GM18520 (cell line): ENCODE results near the gene HOTAIR.

ENCODE experiments used
- ATAC-seq: cut with Tn5 transposase; IDR thresholded peaks from one replicate; pipeline ENCODE4 v1.9.1; 2021; ENCODE audit not compliant: unreplicated experiment

HOTAIR gene

GRCh38 chr12:53963005-53963404 is 11.7 kb downstream of the HOTAIR start:
- no peak for ATAC-seq

- ATAC-seq = no peak
Observed at GRCh38 chr12:53961025-53961761, 13.6 kb downstream of the HOTAIR start.

- no peak for ATAC-seq
Observed at GRCh38 chr12:53960187-53961024, 14.3 kb downstream of the HOTAIR start.

GRCh38 chr12:53959314-53959713 is 15.4 kb downstream of the HOTAIR start:
- no peak for ATAC-seq

GRCh38 chr12:53958128-53958527 is 16.6 kb downstream of the HOTAIR start:
- ATAC-seq = no peak

GRCh38 chr12:53956914-53957536 is 17.7 kb downstream of the HOTAIR start:
- no peak for ATAC-seq

GRCh38 chr12:53956251-53956887 is 18.4 kb downstream of the HOTAIR start:
- ATAC-seq = no peak

- ATAC-seq = no peak
Observed at GRCh38 chr12:53955776-53956250, 18.9 kb downstream of the HOTAIR start.

GRCh38 chr12:53955036-53955775 is 19.5 kb downstream of the HOTAIR start:
- ATAC-seq = no peak

GRCh38 chr12:53954694-53955035 is 20.1 kb downstream of the HOTAIR start, which contains the start of gene HOXC12:
HOXC12 (plus strand) TSS chr12:53954903; CDS start chr12:53954930, 27 bp downstream.
- no peak for ATAC-seq

- no peak for ATAC-seq
Observed at GRCh38 chr12:53953831-53954693, 20.7 kb downstream of the HOTAIR start.

GRCh38 chr12:53952871-53953734 is 21.7 kb downstream of the HOTAIR start:
- ATAC-seq = no peak

- ATAC-seq = no peak
Observed at GRCh38 chr12:53952335-53952694, 22.4 kb downstream of the HOTAIR start.

- ATAC-seq = no peak
Observed at GRCh38 chr12:53951577-53952334, 23.0 kb downstream of the HOTAIR start.

GRCh38 chr12:53950789-53951576 is 23.8 kb downstream of the HOTAIR start:
- no peak for ATAC-seq

- no peak for ATAC-seq
Observed at GRCh38 chr12:53950437-53950773, 24.3 kb downstream of the HOTAIR start.
